GM23248 (cell line): Measurements from ENCODE around the gene ZNF107. TPM values are rescaled to one million over a fixed set of nuclear protein-coding genes. Genes with fewer than 3 reads are reported as not detected.

Experiments used
- DNase-seq: peaks from one replicate; pipeline ENCODE4 v3.0.0-alpha.2; 2015
- H2AFZ ChIP-seq: fragments of 200-600 bp; sonication (generic); 2 replicates; pipeline ENCODE4 v1.6.1; 2016; ENCODE audit warnings: antibody characterized with exemption
- H3F3A ChIP-seq: fragments of 200-600 bp; sonication (generic); 2 replicates; pipeline ENCODE4 v1.6.1; 2016; ENCODE audit warnings: mild to moderate bottlenecking, antibody characterized with exemption, mixed run types; ENCODE audit not compliant: insufficient read depth
- H3K27ac ChIP-seq: fragments of 200-600 bp; sonication (generic); 2 replicates; pipeline ENCODE4 v1.5.1; 2016; ENCODE audit warnings: mild to moderate bottlenecking
- H3K27me3 ChIP-seq: fragments of 200-600 bp; sonication (generic); replicated peaks from 2 replicates; pipeline ENCODE4 v1.6.1; 2016; ENCODE audit warnings: mild to moderate bottlenecking; ENCODE audit not compliant: insufficient read depth
- H3K36me3 ChIP-seq: fragments of 200-600 bp; sonication (generic); 2 replicates; pipeline ENCODE4 v1.6.1; 2016; ENCODE audit warnings: low read depth, mild to moderate bottlenecking
- H3K4me1 ChIP-seq: fragments of 200-600 bp; sonication (generic); 2 replicates; pipeline ENCODE4 v1.6.1; 2016; ENCODE audit warnings: mild to moderate bottlenecking; ENCODE audit not compliant: insufficient read depth
- H3K4me2 ChIP-seq: fragments of 200-600 bp; sonication (generic); one replicate; pipeline ENCODE4 v1.6.1; 2016; ENCODE audit warnings: mild to moderate bottlenecking; ENCODE audit not compliant: unreplicated experiment
- H3K4me3 ChIP-seq: fragments of 200-600 bp; sonication (generic); 2 replicates; pipeline ENCODE4 v1.5.1; 2016; ENCODE audit warnings: mild to moderate bottlenecking
- H3K79me2 ChIP-seq: fragments of 200-600 bp; sonication (generic); 2 replicates; pipeline ENCODE4 v1.6.1; 2016; ENCODE audit warnings: mild to moderate bottlenecking; ENCODE audit not compliant: insufficient read depth
- H3K9ac ChIP-seq: fragments of 200-600 bp; sonication (generic); 2 replicates; pipeline ENCODE4 v1.6.1; 2016; ENCODE audit warnings: mild to moderate bottlenecking
- H3K9me2 ChIP-seq: fragments of 200-600 bp; sonication (generic); 2 replicates; pipeline ENCODE4 v1.6.1; 2016; ENCODE audit warnings: mixed run types, mild to moderate bottlenecking, moderate library complexity; ENCODE audit not compliant: insufficient read depth
- H3K9me3 ChIP-seq: fragments of 200-600 bp; sonication (generic); one replicate; pipeline ENCODE4 v1.6.1; 2017; ENCODE audit warnings: low read depth
- H4K20me1 ChIP-seq: fragments of 200-600 bp; sonication (generic); 2 replicates; pipeline ENCODE4 v1.6.0; 2016; ENCODE audit not compliant: insufficient read depth
- EZH2 ChIP-seq: fragments of 200-600 bp; sonication (generic); IDR thresholded peaks from 2 replicates; pipeline ENCODE4 v1.6.1; 2018; ENCODE audit warnings: antibody characterized with exemption, mild to moderate bottlenecking; ENCODE audit not compliant: insufficient read depth, poor library complexity, severe bottlenecking
- EZH2phosphoT487 ChIP-seq: fragments of 200-600 bp; sonication (generic); IDR thresholded peaks from 2 replicates; pipeline ENCODE4 v1.6.1; 2018; ENCODE audit warnings: antibody characterized with exemption, moderate library complexity, mild to moderate bottlenecking, low read depth; ENCODE audit not compliant: insufficient read depth
- WGBS, 2 experiments: methylation state at CpG; one replicate each; pipeline ENCODE4 v1.1.6; 2015 to 2017; ENCODE audit warnings: low lambda C conversion rate in 2 of 2, low coverage in 1 of 2; ENCODE audit errors: missing lambda C conversion rate in 2 of 2; 5-methylcytosine and 5-hydroxymethylcytosine counted together
- in situ Hi-C: fragments of 300-500 bp; cut with MboI; formaldehyde crosslinking; loops from 2 replicates; pipeline ENCODE4 v1.15.0; 2020
- polyA plus RNA-seq: library from polyadenylated mRNA; unstranded; fragments of >200 nt; fragmentation: Nextera tagmentation; extraction: Ambion mirVana; gene quantifications from 2 replicates; pipeline ENCODE4 v1.2.1, GENCODE V29; 2016
- total RNA-seq: library from RNA; depleted of rRNA; stranded (reverse); fragments of >200 nt; shearing (Covaris generic); gene quantifications from 2 replicates; pipeline ENCODE4 v1.2.3, GENCODE V29; 2014

Gene ZNF107
- total and polyA plus RNA-seq, 2 experiments from 2014 or later = 2.5 to 3.2 TPM

- Histone ChIP-seq H3K27me3 (no peaks in the 10 kb centered on the region), H3K9ac (no peak overlapping the region), H3K36me3 (no peaks in the 10 kb centered on the region), H3K79me2 (peaks cover 99% of the 10 kb centered on the region), H3K27ac (no peak overlapping the region), H3K9me3 (no peaks in the 10 kb centered on the region), H2AFZ (no peak overlapping the region), H3K4me1 (peaks cover 4% of the 10 kb centered on the region; the same call in 1 of the 2 replicates), H3K4me3 (no peak overlapping the region), H4K20me1 (no peaks in the 10 kb centered on the region; the same call in 1 of the 2 replicates), H3F3A (no peaks in the 10 kb centered on the region), H3K9me2 (no peaks in the 10 kb centered on the region), H3K4me2 (no peak overlapping the region)
- in situ Hi-C loops = no loop called here
- DNase-seq = no peak
- 97% methylated on average over 8 of the region's 8 CpGs for WGBS, 2 experiments
- TF ChIP-seq EZH2phosphoT487 = no peak
- no peak for TF ChIP-seq EZH2
Observed at GRCh38 chr7:64672414-64672813, 6.5 kb downstream of the ZNF107 start.

GRCh38 chr7:64685091-64685490 is 19.2 kb downstream of the ZNF107 start:
- Histone ChIP-seq H3K4me2 (no peak overlapping the region), H3F3A (no peaks in the 10 kb centered on the region), H3K9me3 (no peaks in the 10 kb centered on the region), H3K9ac (no peak overlapping the region), H3K27me3 (no peaks in the 10 kb centered on the region), H3K79me2 (peaks cover 11% of the 10 kb centered on the region; the same call in 1 of the 2 replicates), H3K4me1 (no peaks in the 10 kb centered on the region), H4K20me1 (no peaks in the 10 kb centered on the region), H3K36me3 (peaks cover 4% of the 10 kb centered on the region; the same call in 1 of the 2 replicates), H3K9me2 (no peaks in the 10 kb centered on the region), H3K27ac (no peak overlapping the region), H2AFZ (no peak overlapping the region), H3K4me3 (no peak overlapping the region)
- 98 to 99% methylated on average over 9 of the region's 9 CpGs for WGBS, 2 experiments
- in situ Hi-C loops = no loop called here
- no peak for DNase-seq
- TF ChIP-seq EZH2 = no peak
- TF ChIP-seq EZH2phosphoT487 = no peak

GRCh38 chr7:64685741-64686140 is 19.8 kb downstream of the ZNF107 start:
- no peaks in the 10 kb centered on the region for H3K9me3 ChIP-seq
- H3K9ac ChIP-seq = no peak overlapping the region
- H3F3A ChIP-seq = no peaks in the 10 kb centered on the region
- no peak for DNase-seq
- no peak overlapping the region for H3K4me3 ChIP-seq
- H3K9me2 ChIP-seq = no peaks in the 10 kb centered on the region
- H3K79me2 ChIP-seq = peaks cover 11% of the 10 kb centered on the region; the same call in 1 of the 2 replicates
- peaks cover 4% of the 10 kb centered on the region; the same call in 1 of the 2 replicates for H3K36me3 ChIP-seq
- no peaks in the 10 kb centered on the region for H3K27me3 ChIP-seq
- 78 to 80% methylated on average over 3 of the region's 3 CpGs for WGBS, 2 experiments
- no peak overlapping the region for H3K4me2 ChIP-seq
- no peak overlapping the region for H2AFZ ChIP-seq
- TF ChIP-seq EZH2phosphoT487 (no peak), EZH2 (no peak)
- H4K20me1 ChIP-seq = no peaks in the 10 kb centered on the region
- in situ Hi-C loops = no loop called here
- no peaks in the 10 kb centered on the region for H3K4me1 ChIP-seq
- H3K27ac ChIP-seq = no peak overlapping the region

- in situ Hi-C loops = no loop called here
- Histone ChIP-seq H3K4me2 (no peak overlapping the region), H3K9ac (no peak overlapping the region), H3K9me3 (no peaks in the 10 kb centered on the region), H3K36me3 (peaks cover 4% of the 10 kb centered on the region; the same call in 1 of the 2 replicates), H3K4me1 (no peaks in the 10 kb centered on the region), H4K20me1 (no peaks in the 10 kb centered on the region), H3F3A (no peaks in the 10 kb centered on the region), H3K27me3 (no peaks in the 10 kb centered on the region), H3K27ac (no peak overlapping the region), H2AFZ (no peak overlapping the region), H3K4me3 (no peak overlapping the region), H3K79me2 (peaks cover 11% of the 10 kb centered on the region; the same call in 1 of the 2 replicates), H3K9me2 (no peaks in the 10 kb centered on the region)
- DNase-seq = no peak
- 88 to 90% methylated on average over 10 of the region's 10 CpGs for WGBS, 2 experiments
- TF ChIP-seq EZH2 (no peak), EZH2phosphoT487 (no peak)
Observed at GRCh38 chr7:64686493-64687184, 20.7 kb downstream of the ZNF107 start.
